Hepatocyte (in vitro differentiated cells): ENCODE measurements around the gene SPATA2L. TPM values are rescaled to one million over a fixed set of nuclear protein-coding genes. Genes with fewer than 3 reads are reported as not detected.
A peak's percentile ranks its signal among the peaks of the same experiment; 100 is the strongest.

Experiments used
- DNase-seq: peaks from one replicate; pipeline ENCODE4 v3.0.0-alpha.2; 2016; ENCODE audit warnings: low spot score
- H2AFZ ChIP-seq: fragments of 200-600 bp; sonication (generic); 2 replicates; pipeline ENCODE4 v1.6.0; 2016; ENCODE audit warnings: antibody characterized with exemption, mild to moderate bottlenecking
- H3K27ac ChIP-seq: fragments of 200-600 bp; sonication (generic); 2 replicates; pipeline ENCODE4 v1.5.1; 2016; ENCODE audit warnings: mild to moderate bottlenecking
- H3K27me3 ChIP-seq: fragments of 200-600 bp; sonication (generic); 2 replicates; pipeline ENCODE4 v1.6.1; 2016
- H3K36me3 ChIP-seq: fragments of 200-600 bp; sonication (generic); replicated peaks from 2 replicates; pipeline ENCODE4 v1.5.1; 2016; ENCODE audit warnings: low read depth; ENCODE audit not compliant: insufficient read depth
- H3K4me1 ChIP-seq: fragments of 200-600 bp; sonication (generic); 2 replicates; pipeline ENCODE4 v1.5.1; 2016; ENCODE audit warnings: mild to moderate bottlenecking, moderate library complexity; ENCODE audit not compliant: insufficient read depth
- H3K4me2 ChIP-seq: fragments of 200-600 bp; sonication (generic); 2 replicates; pipeline ENCODE4 v1.6.0; 2016
- H3K4me3 ChIP-seq: fragments of 200-600 bp; sonication (generic); 2 replicates; pipeline ENCODE4 v1.5.1; 2016; ENCODE audit warnings: mild to moderate bottlenecking
- H3K79me2 ChIP-seq: fragments of 200-600 bp; sonication (generic); 2 replicates; pipeline ENCODE4 v1.6.0; 2017; ENCODE audit warnings: mild to moderate bottlenecking
- H3K9me2 ChIP-seq: fragments of 200-600 bp; sonication (generic); replicated peaks from 2 replicates; pipeline ENCODE4 v1.6.0; 2017; ENCODE audit warnings: mild to moderate bottlenecking; ENCODE audit not compliant: insufficient read depth
- H3K9me3 ChIP-seq: fragments of 200-600 bp; sonication (generic); 2 replicates; pipeline ENCODE4 v1.5.1; 2016; ENCODE audit warnings: low read depth, mild to moderate bottlenecking
- H4K20me1 ChIP-seq: fragments of 200-600 bp; sonication (generic); 2 replicates; pipeline ENCODE4 v1.6.0; 2016; ENCODE audit warnings: mild to moderate bottlenecking; ENCODE audit not compliant: insufficient read depth, poor library complexity, severe bottlenecking
- CTCF ChIP-seq: fragments of 200-600 bp; sonication (generic); IDR thresholded peaks from 2 replicates; pipeline ENCODE4 v1.5.1; 2016; ENCODE audit warnings: antibody characterized with exemption, mild to moderate bottlenecking; ENCODE audit not compliant: poor library complexity
- EZH2 ChIP-seq: fragments of 200-600 bp; sonication (generic); IDR thresholded peaks from 2 replicates; pipeline ENCODE4 v1.6.1; 2016; ENCODE audit warnings: antibody characterized with exemption, mild to moderate bottlenecking, borderline replicate concordance
- EZH2phosphoT487 ChIP-seq: fragments of 200-600 bp; sonication (generic); IDR thresholded peaks from one replicate; pipeline ENCODE4 v1.6.1; 2018; ENCODE audit warnings: antibody characterized with exemption, mild to moderate bottlenecking, low read depth, moderate library complexity; ENCODE audit not compliant: unreplicated experiment, severe bottlenecking
- WGBS: methylation state at CpG from one replicate; pipeline ENCODE4 v1.1.6; 2016; ENCODE audit warnings: low lambda C conversion rate; ENCODE audit errors: missing lambda C conversion rate; 5-methylcytosine and 5-hydroxymethylcytosine counted together
- polyA plus RNA-seq: library from polyadenylated mRNA; unstranded; fragments of >200 nt; fragmentation: Nextera tagmentation; extraction: Ambion mirVana; gene quantifications from 2 replicates; pipeline ENCODE4 v1.2.1, GENCODE V29; 2016
- total RNA-seq: library from RNA; depleted of rRNA; stranded (reverse); fragments of >200 nt; gene quantifications from 2 replicates; pipeline ENCODE4 v1.2.3, GENCODE V29; 2014

Gene SPATA2L
- total and polyA plus RNA-seq, 2 experiments from 2014 or later: 25.0 to 32.9 TPM

GRCh38 chr16:89657442-89658220 is 43.9 kb downstream of the SPATA2L start, which contains the start of the genes CHMP1A and SPATA33:
CHMP1A (minus strand) TSS chr16:89657708; CDS start chr16:89657588, 120 bp downstream.
SPATA33 (plus strand) TSS chr16:89657836; CDS start chr16:89657912, 76 bp downstream.
- DNase-seq: peak; percentile 95
- under 1% methylated on average over 61 of the region's 99 CpGs for WGBS
- H3K9me2 ChIP-seq: no peaks in the 10 kb centered on the region
- peak within 1 kb of the TSS; percentile 93 for H3K4me3 ChIP-seq
- H3K9me3 ChIP-seq: no peaks in the 10 kb centered on the region
- no peaks in the 10 kb centered on the region for H4K20me1 ChIP-seq
- peak within 1 kb of the TSS; percentile 94 for H3K27ac ChIP-seq
- H3K79me2 ChIP-seq: peaks cover 59% of the 10 kb centered on the region
- no peak for TF ChIP-seq CTCF
- no peak for TF ChIP-seq EZH2
- no peak for TF ChIP-seq EZH2phosphoT487
- H2AFZ ChIP-seq: peak within 1 kb of the TSS; percentile 66
- H3K4me2 ChIP-seq: peak within 1 kb of the TSS; percentile 99
- no peaks in the 10 kb centered on the region for H3K36me3 ChIP-seq
- H3K27me3 ChIP-seq: no peaks in the 10 kb centered on the region
- peaks cover 14% of the 10 kb centered on the region for H3K4me1 ChIP-seq

GRCh38 chr16:89656435-89657121 is 44.9 kb downstream of the SPATA2L start:
- peak overlapping the region; percentile 93 for H3K4me3 ChIP-seq
- H3K4me1 ChIP-seq: peaks cover 14% of the 10 kb centered on the region
- no peaks in the 10 kb centered on the region for H3K36me3 ChIP-seq
- DNase-seq: no peak
- WGBS: 61% methylated on average over 21 of the region's 32 CpGs
- H3K27me3 ChIP-seq: no peaks in the 10 kb centered on the region
- no peak overlapping the region for H2AFZ ChIP-seq
- H3K9me3 ChIP-seq: no peaks in the 10 kb centered on the region
- H4K20me1 ChIP-seq: peaks cover 3% of the 10 kb centered on the region
- no peak for TF ChIP-seq CTCF
- TF ChIP-seq EZH2: no peak
- H3K9me2 ChIP-seq: no peaks in the 10 kb centered on the region
- peak overlapping the region; percentile 99 for H3K4me2 ChIP-seq
- peaks cover 64% of the 10 kb centered on the region for H3K79me2 ChIP-seq
- H3K27ac ChIP-seq: no peak overlapping the region

- DNase-seq: no peak
- no peak overlapping the region for H3K4me2 ChIP-seq
- H3K36me3 ChIP-seq: no peaks in the 10 kb centered on the region
- no peaks in the 10 kb centered on the region for H3K9me3 ChIP-seq
- TF ChIP-seq EZH2phosphoT487 (no peak), CTCF (no peak), EZH2 (no peak)
- H3K4me1 ChIP-seq: peaks cover 14% of the 10 kb centered on the region
- no peak overlapping the region for H3K27ac ChIP-seq
- H3K4me3 ChIP-seq: no peak overlapping the region
- WGBS: 96% methylated on average over 10 of the region's 10 CpGs
- H3K9me2 ChIP-seq: no peaks in the 10 kb centered on the region
- peaks cover 6% of the 10 kb centered on the region for H4K20me1 ChIP-seq
- no peaks in the 10 kb centered on the region for H3K27me3 ChIP-seq
- H3K79me2 ChIP-seq: peaks cover 66% of the 10 kb centered on the region
- no peak overlapping the region for H2AFZ ChIP-seq
Measured at GRCh38 chr16:89655062-89655643, 46.4 kb downstream of the SPATA2L start.
